ENCODE results near the gene RAB1A. TPM values are rescaled to one million over a fixed set of nuclear protein-coding genes. Genes with fewer than 3 reads are reported as not detected.

RAB1A gene
- total and polyA plus RNA-seq, 2 of the 13 experiments (the other 11 are each of a cell fraction or from before 2014, with no cell fraction given): 206 to 226 TPM

DNA sequence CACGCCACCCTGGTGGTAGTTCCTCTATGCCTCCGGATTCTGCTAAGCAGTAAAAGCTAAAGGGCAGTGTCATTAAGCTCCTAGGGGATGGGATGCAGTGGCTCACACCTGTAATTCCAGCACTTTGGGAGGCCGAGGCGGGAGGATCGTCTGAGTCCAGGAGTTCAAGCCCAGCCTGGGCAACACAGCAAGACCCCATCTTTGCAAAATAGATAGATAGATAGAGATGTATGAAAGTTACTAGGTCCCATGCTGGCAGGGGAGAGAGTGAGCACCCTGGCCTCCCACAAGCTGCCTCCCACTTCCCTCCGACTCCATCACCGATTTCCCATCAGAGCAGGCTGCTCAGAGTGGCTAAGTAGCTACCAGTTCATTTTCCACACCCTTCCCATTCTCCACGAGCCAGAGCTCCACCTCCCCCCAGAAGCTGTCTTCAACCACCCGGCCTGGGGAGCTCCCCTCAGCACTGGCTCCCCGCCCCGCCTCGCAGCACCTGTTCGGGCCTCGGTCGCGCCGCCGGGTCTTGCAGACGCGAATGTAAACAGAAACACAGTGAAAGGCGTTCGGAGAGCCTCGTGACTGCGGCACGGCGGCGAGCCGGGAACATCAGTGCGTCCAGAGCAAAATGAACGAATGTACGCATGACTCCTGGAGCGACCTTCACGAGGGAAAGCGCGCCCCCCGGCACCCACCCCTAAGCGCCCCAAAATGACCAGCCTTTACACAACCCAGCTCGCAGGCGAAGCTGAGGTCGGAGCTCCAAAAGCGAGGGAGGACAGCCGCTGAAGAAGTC, 74.3 kb downstream of the RAB1A start (continued):
- TF ChIP-seq, protein P1, sequence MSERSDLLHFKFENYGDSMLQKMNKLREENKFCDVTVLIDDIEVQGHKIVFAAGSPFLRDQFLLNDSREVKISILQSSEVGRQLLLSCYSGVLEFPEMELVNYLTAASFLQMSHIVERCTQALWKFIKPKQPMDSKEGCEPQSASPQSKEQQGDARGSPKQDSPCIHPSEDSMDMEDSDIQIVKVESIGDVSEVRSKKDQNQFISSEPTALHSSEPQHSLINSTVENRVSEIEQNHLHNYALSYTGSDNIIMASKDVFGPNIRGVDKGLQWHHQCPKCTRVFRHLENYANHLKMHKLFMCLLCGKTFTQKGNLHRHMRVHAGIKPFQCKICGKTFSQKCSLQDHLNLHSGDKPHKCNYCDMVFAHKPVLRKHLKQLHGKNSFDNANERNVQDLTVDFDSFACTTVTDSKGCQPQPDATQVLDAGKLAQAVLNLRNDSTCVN (CRISPR knock-in tag; IDR thresholded peaks at IDR 0.05; ENCODE audit: borderline replicate concordance): no peak
- TF ChIP-seq KAT2B (IDR thresholded peaks at IDR 0.05; ENCODE audit: borderline replicate concordance, low read depth, low read length) (no peak), NFYC (CRISPR knock-in tag; IDR thresholded peaks at IDR 0.05) (no peak), ZNF883 (CRISPR knock-in tag; IDR thresholded peaks at IDR 0.05; ENCODE audit: not compliant biosample characterization) (no peak), KLF9 (CRISPR knock-in tag; IDR thresholded peaks at IDR 0.05; ENCODE audit: low read depth) (no peak), ZEB1 (IDR thresholded peaks at IDR 0.05; ENCODE audit: insufficient replicate concordance, low read depth) (no peak), HMG20B (CRISPR knock-in tag; conservative IDR thresholded peaks at IDR 0.05) (no peak; the same call in 1 of the 2 replicates), SPEN (CRISPR knock-in tag; IDR thresholded peaks at IDR 0.05; ENCODE audit: low read depth) (no peak), SKI (IDR thresholded peaks at IDR 0.05; ENCODE audit: partially characterized antibody) (peak; percentile 73), CCDC6 (CRISPR knock-in tag; IDR thresholded peaks at IDR 0.05) (no peak), ZNF766 (CRISPR knock-in tag; IDR thresholded peaks at IDR 0.05; ENCODE audit: borderline replicate concordance) (no peak; the same call in 1 of the 2 replicates), GLI4 (CRISPR knock-in tag; IDR thresholded peaks at IDR 0.05; ENCODE audit: borderline replicate concordance) (peak; percentile 96; the same call in 1 of the 2 replicates), PHF5A (CRISPR knock-in tag; IDR thresholded peaks at IDR 0.05; ENCODE audit: low read depth, unreplicated experiment) (no peak), ELF1 (CRISPR knock-in tag; IDR thresholded peaks at IDR 0.05) (peak; percentile 58; the same call in 1 of the 2 replicates), NCOA5 (CRISPR knock-in tag; IDR thresholded peaks at IDR 0.05) (no peak), REPIN1 (CRISPR knock-in tag; IDR thresholded peaks at IDR 0.05; ENCODE audit: borderline replicate concordance, low read depth) (no peak; the same call in 1 of the 2 replicates), TP53 (CRISPR knock-in tag; conservative IDR thresholded peaks at IDR 0.05) (no peak)
- TF ChIP-seq, protein P2, sequence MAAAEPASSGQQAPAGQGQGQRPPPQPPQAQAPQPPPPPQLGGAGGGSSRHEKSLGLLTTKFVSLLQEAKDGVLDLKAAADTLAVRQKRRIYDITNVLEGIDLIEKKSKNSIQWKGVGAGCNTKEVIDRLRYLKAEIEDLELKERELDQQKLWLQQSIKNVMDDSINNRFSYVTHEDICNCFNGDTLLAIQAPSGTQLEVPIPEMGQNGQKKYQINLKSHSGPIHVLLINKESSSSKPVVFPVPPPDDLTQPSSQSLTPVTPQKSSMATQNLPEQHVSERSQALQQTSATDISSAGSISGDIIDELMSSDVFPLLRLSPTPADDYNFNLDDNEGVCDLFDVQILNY (CRISPR knock-in tag; conservative IDR thresholded peaks at IDR 0.05): no peak; the same call in 1 of the 2 replicates
- TF ChIP-seq, protein P3, sequence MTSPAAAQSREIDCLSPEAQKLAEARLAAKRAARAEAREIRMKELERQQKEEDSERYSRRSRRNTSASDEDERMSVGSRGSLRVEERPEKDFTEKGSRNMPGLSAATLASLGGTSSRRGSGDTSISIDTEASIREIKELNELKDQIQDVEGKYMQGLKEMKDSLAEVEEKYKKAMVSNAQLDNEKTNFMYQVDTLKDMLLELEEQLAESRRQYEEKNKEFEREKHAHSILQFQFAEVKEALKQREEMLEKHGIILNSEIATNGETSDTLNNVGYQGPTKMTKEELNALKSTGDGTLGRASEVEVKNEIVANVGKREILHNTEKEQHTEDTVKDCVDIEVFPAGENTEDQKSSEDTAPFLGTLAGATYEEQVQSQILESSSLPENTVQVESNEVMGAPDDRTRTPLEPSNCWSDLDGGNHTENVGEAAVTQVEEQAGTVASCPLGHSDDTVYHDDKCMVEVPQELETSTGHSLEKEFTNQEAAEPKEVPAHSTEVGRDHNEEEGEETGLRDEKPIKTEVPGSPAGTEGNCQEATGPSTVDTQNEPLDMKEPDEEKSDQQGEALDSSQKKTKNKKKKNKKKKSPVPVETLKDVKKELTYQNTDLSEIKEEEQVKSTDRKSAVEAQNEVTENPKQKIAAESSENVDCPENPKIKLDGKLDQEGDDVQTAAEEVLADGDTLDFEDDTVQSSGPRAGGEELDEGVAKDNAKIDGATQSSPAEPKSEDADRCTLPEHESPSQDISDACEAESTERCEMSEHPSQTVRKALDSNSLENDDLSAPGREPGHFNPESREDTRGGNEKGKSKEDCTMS (CRISPR knock-in tag; conservative IDR thresholded peaks at IDR 0.05): no peak
- TF ChIP-seq, protein P4, sequence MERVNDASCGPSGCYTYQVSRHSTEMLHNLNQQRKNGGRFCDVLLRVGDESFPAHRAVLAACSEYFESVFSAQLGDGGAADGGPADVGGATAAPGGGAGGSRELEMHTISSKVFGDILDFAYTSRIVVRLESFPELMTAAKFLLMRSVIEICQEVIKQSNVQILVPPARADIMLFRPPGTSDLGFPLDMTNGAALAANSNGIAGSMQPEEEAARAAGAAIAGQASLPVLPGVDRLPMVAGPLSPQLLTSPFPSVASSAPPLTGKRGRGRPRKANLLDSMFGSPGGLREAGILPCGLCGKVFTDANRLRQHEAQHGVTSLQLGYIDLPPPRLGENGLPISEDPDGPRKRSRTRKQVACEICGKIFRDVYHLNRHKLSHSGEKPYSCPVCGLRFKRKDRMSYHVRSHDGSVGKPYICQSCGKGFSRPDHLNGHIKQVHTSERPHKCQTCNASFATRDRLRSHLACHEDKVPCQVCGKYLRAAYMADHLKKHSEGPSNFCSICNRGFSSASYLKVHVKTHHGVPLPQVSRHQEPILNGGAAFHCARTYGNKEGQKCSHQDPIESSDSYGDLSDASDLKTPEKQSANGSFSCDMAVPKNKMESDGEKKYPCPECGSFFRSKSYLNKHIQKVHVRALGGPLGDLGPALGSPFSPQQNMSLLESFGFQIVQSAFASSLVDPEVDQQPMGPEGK (CRISPR knock-in tag; IDR thresholded peaks at IDR 0.05): peak; percentile 9; the same call in 1 of the 2 replicates
- TF ChIP-seq, protein P5, sequence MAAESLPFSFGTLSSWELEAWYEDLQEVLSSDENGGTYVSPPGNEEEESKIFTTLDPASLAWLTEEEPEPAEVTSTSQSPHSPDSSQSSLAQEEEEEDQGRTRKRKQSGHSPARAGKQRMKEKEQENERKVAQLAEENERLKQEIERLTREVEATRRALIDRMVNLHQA (CRISPR knock-in tag; IDR thresholded peaks at IDR 0.05): no peak
